IPS-NIHi11 (cell line): ENCODE measurements around the gene CDH2.

Experiments
- DNase-seq: peaks from one replicate; pipeline ENCODE4 v3.0.0; 2012; ENCODE audit warnings: mixed read lengths, low spot score

CDH2 gene

GRCh38 chr18:28176948-28177827 is at the start of gene CDH2:
CDH2 (minus strand) TSS chr18:28177130; CDS start chr18:28177022, 108 bp downstream.
- DNase-seq, result peak; percentile 80

GRCh38 chr18:28212060-28212459 is 35.1 kb upstream of the CDH2 start:
- no peak for DNase-seq

- no peak for DNase-seq
These were observed 31.9 kb upstream of the CDH2 start for GRCh38 chr18:28208712-28209265.

GRCh38 chr18:28208268-28208667 is 31.3 kb upstream of the CDH2 start:
- DNase-seq, result no peak

- DNase-seq, result peak; percentile 7
These were observed 27.2 kb upstream of the CDH2 start for GRCh38 chr18:28204154-28204553.

- DNase-seq, result no peak
These were observed 24.1 kb upstream of the CDH2 start for GRCh38 chr18:28201056-28201455.

GRCh38 chr18:28198620-28199019 is 21.7 kb upstream of the CDH2 start:
- no peak for DNase-seq

GRCh38 chr18:28193177-28193778 is 16.3 kb upstream of the CDH2 start:
- DNase-seq, result no peak

- peak; percentile 45 for DNase-seq
These were observed 12.7 kb upstream of the CDH2 start for GRCh38 chr18:28189400-28190239.

- DNase-seq, result no peak
These were observed 8.2 kb upstream of the CDH2 start for GRCh38 chr18:28185121-28185520.

GRCh38 chr18:28183418-28184078 is 6.6 kb upstream of the CDH2 start:
- no peak for DNase-seq

GRCh38 chr18:28181616-28182015 is 4.7 kb upstream of the CDH2 start:
- DNase-seq, result no peak

- no peak for DNase-seq
These were observed 1.8 kb upstream of the CDH2 start for GRCh38 chr18:28178720-28179119.

GRCh38 chr18:28177828-28178635 is 1.1 kb upstream of the CDH2 start:
- DNase-seq, result peak; percentile 87

- DNase-seq, result no peak
These were observed 307 bp downstream of the CDH2 start for GRCh38 chr18:28176698-28176947.

GRCh38 chr18:28175930-28176697 is 816 bp downstream of the CDH2 start:
- DNase-seq, result peak; percentile 19

- DNase-seq, result peak; percentile 48
These were observed 1.6 kb downstream of the CDH2 start for GRCh38 chr18:28175150-28175929.

GRCh38 chr18:28174181-28174905 is 2.6 kb downstream of the CDH2 start:
- DNase-seq, result no peak

- DNase-seq, result no peak
These were observed 5.1 kb downstream of the CDH2 start for GRCh38 chr18:28171837-28172236.
